GF-D8 (cell line): ENCODE data around the gene INS.

Experiments
- DNase-seq: peaks from one replicate; lab custom pipeline; 2025; lab: John Stamatoyannopoulos, UW

The INS gene

GRCh38 chr11:2144544-2145248 lies 16.3 kb downstream of the INS start:
- DNase-seq, result no peak

- DNase-seq, result no peak
Observed at GRCh38 chr11:2143799-2144543, 17.0 kb downstream of the INS start.

- DNase-seq, result no peak
Observed at GRCh38 chr11:2143477-2143798, 17.6 kb downstream of the INS start.

GRCh38 chr11:2142762-2143202 lies 18.2 kb downstream of the INS start:
- no peak for DNase-seq

- DNase-seq, result no peak
Observed at GRCh38 chr11:2142300-2142759, 18.7 kb downstream of the INS start.

GRCh38 chr11:2140411-2141400 lies 20.3 kb downstream of the INS start:
- DNase-seq, result no peak

- no peak for DNase-seq
Observed at GRCh38 chr11:2139621-2140337, 21.2 kb downstream of the INS start.

- DNase-seq, result no peak
Observed at GRCh38 chr11:2139123-2139521, 21.9 kb downstream of the INS start, which contains the start of gene IGF2. TSS of gene IGF2 (minus strand) at chr11:2139389. CDS start at chr11:2135523, 3,866 bp downstream.

GRCh38 chr11:2138431-2139122 lies 22.4 kb downstream of the INS start:
- no peak for DNase-seq

- no peak for DNase-seq
Observed at GRCh38 chr11:2138068-2138430, 23.0 kb downstream of the INS start.

GRCh38 chr11:2137202-2138067 lies 23.6 kb downstream of the INS start:
- no peak for DNase-seq

GRCh38 chr11:2136952-2137201 lies 24.1 kb downstream of the INS start:
- no peak for DNase-seq

- no peak for DNase-seq
Observed at GRCh38 chr11:2136209-2136951, 24.6 kb downstream of the INS start.

- DNase-seq, result no peak
Observed at GRCh38 chr11:2135648-2136201, 25.3 kb downstream of the INS start.

GRCh38 chr11:2135018-2135569 lies 25.9 kb downstream of the INS start:
- DNase-seq, result no peak

- DNase-seq, result no peak
Observed at GRCh38 chr11:2134022-2135010, 26.7 kb downstream of the INS start.

GRCh38 chr11:2133241-2134021 lies 27.6 kb downstream of the INS start:
- DNase-seq, result no peak
